ENCODE data around the gene TMEM178B. TPM values are rescaled to one million over a fixed set of nuclear protein-coding genes. Genes with fewer than 3 reads are reported as not detected.

Gene TMEM178B
- total RNA-seq, 2 experiments from 2014 or later, result not detected

DNA sequence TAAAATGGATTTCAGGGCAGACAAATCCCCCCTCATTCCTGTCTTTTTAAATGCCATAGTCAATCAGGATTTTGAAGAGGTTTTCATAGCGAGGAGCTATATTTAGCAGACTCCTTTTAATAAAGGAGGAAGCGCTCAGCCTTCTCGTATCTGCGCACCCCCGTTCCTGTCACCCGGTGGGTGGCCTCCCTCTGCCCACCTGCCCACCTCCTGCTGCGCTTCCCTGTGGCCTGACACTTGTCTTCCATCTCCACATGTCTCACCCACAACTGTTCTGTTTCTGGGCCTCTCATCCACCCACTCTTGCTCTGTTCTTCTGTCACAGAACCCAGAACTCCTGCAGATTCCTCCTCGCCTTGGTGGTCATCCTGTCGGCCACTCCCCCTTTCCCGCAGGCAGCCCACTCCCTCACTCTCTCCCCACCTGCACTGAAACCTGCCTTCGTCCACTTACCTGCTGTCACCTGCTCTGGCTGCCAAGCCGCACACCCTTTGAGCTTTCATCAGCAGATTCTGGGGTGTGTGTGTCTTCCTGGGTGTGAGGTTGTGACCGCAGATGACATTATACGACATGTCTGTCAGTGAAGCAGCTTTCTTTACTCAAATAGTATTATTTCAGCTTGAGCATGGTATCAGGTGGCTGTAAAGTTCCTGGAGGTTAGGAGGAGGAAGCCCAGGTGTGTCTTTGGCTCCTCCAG is 313.8 kb downstream of the TMEM178B start:
- Histone ChIP-seq H3K27me3 (ENCODE audit: control insufficient read depth in 1 of 2, insufficient read depth in 2 of 2, low read length in 2 of 2) (peaks cover 0 to 3% of the 10 kb centered on the region in 2 experiments), H3K4me3 (ENCODE audit: low read length) (no peak overlapping the region), H3K9me3 (ENCODE audit: control insufficient read depth in 1 of 2, insufficient read depth in 1 of 2, low read length in 2 of 2) (peaks cover 0 to 3% of the 10 kb centered on the region in 2 experiments), H3K27ac (ENCODE audit: low read depth in 1 of 2, low read length in 2 of 2) (no peak overlapping the region), H3K4me1 (ENCODE audit: insufficient read depth, low read length) (no peaks in the 10 kb centered on the region), H3K36me3 (ENCODE audit: insufficient read depth, low read length) (no peaks in the 10 kb centered on the region)
- ChIA-PET CTCF (no interaction called here), POLR2A (no interaction called here)
- Mint-ChIP-seq H3K9me3 (no peaks in the 10 kb centered on the region), H3K27me3 (peaks cover 33% of the 10 kb centered on the region), H3K27ac (no peak overlapping the region), H3K36me3 (ENCODE audit: low read depth) (no peaks in the 10 kb centered on the region), H3K4me3 (no peak overlapping the region), H3K4me1 (ENCODE audit: low read depth) (no peaks in the 10 kb centered on the region)
- TF ChIP-seq CTCF (IDR thresholded peaks at IDR 0.05), result no peak
- ATAC-seq (ENCODE audit: poor library complexity) (no peak), DNase-seq (no peak)
- intact Hi-C loops (cut with DNase I, micrococcal nuclease), result no loop called here

GRCh38 chr7:141389140-141389796 is 315.4 kb downstream of the TMEM178B start:
- intact Hi-C loops (cut with DNase I, micrococcal nuclease), result no loop called here
- Mint-ChIP-seq H3K36me3 (ENCODE audit: low read depth) (no peaks in the 10 kb centered on the region), H3K4me3 (no peak overlapping the region), H3K9me3 (no peaks in the 10 kb centered on the region), H3K27me3 (peaks cover 33% of the 10 kb centered on the region), H3K27ac (no peak overlapping the region), H3K4me1 (ENCODE audit: low read depth) (no peaks in the 10 kb centered on the region)
- no peak for DNase-seq
- Histone ChIP-seq H3K9me3 (ENCODE audit: control insufficient read depth in 1 of 2, insufficient read depth in 1 of 2, low read length in 2 of 2) (peaks cover 0 to 3% of the 10 kb centered on the region in 2 experiments), H3K36me3 (ENCODE audit: insufficient read depth, low read length) (no peaks in the 10 kb centered on the region), H3K4me1 (ENCODE audit: insufficient read depth, low read length) (no peaks in the 10 kb centered on the region), H3K27me3 (ENCODE audit: control insufficient read depth in 1 of 2, insufficient read depth in 2 of 2, low read length in 2 of 2) (peaks cover 3 to 4% of the 10 kb centered on the region in 2 experiments), H3K4me3 (ENCODE audit: low read length) (no peak overlapping the region), H3K27ac (ENCODE audit: low read depth in 1 of 2, low read length in 2 of 2) (no peak overlapping the region)
- no peak for ATAC-seq (ENCODE audit: poor library complexity)
- TF ChIP-seq CTCF (IDR thresholded peaks at IDR 0.05), result no peak
- ChIA-PET POLR2A (no interaction called here), CTCF (no interaction called here)

GRCh38 chr7:141390339-141390738 is 316.5 kb downstream of the TMEM178B start:
- CTCF ChIA-PET, result no interaction called here
- H3K9me3 ChIP-seq (ENCODE audit: control insufficient read depth in 1 of 2, insufficient read depth in 1 of 2, low read length in 2 of 2), result peaks cover 0 to 3% of the 10 kb centered on the region in 2 experiments
- H3K27ac ChIP-seq (ENCODE audit: low read depth in 1 of 2, low read length in 2 of 2), result no peak overlapping the region
- H3K36me3 ChIP-seq (ENCODE audit: insufficient read depth, low read length), result no peaks in the 10 kb centered on the region
- no peaks in the 10 kb centered on the region for H3K4me1 Mint-ChIP-seq (ENCODE audit: low read depth)
- H3K4me1 ChIP-seq (ENCODE audit: insufficient read depth, low read length), result no peaks in the 10 kb centered on the region
- peaks cover 33% of the 10 kb centered on the region for H3K27me3 Mint-ChIP-seq
- no peaks in the 10 kb centered on the region for H3K36me3 Mint-ChIP-seq (ENCODE audit: low read depth)
- no peak for TF ChIP-seq CTCF (IDR thresholded peaks at IDR 0.05)
- H3K4me3 Mint-ChIP-seq, result no peak overlapping the region
- no peak for ATAC-seq (ENCODE audit: poor library complexity)
- no peak for DNase-seq
- H3K9me3 Mint-ChIP-seq, result no peaks in the 10 kb centered on the region
- intact Hi-C loops (cut with DNase I, micrococcal nuclease), result no loop called here
- H3K27ac Mint-ChIP-seq, result no peak overlapping the region
- H3K27me3 ChIP-seq (ENCODE audit: control insufficient read depth in 1 of 2, insufficient read depth in 2 of 2, low read length in 2 of 2), result peaks cover 3 to 4% of the 10 kb centered on the region in 2 experiments
- no peak overlapping the region for H3K4me3 ChIP-seq (ENCODE audit: low read length)
- POLR2A ChIA-PET, result no interaction called here

All from CD4-positive, alpha-beta T cell (primary cell).